Transverse colon (tissue), 3 donors: ENCODE measurements around the gene PRKCE.

Source experiments
- CTCF ChIP-seq, 5 experiments: fragments of 200-600 bp in 3 of 5; fragments of 450-650 bp in 2 of 5; sonication (generic) in 3 of 5; IDR thresholded peaks; 1 replicate in 2 of 5; 2 replicates in 3 of 5; pipeline ENCODE4 v1.5.1; 2016 to 2017; ENCODE audit warnings: antibody characterized with exemption in 5 of 5, inconsistent platforms in 3 of 5, mild to moderate bottlenecking in 2 of 5, moderate library complexity in 1 of 5
- EP300 ChIP-seq: sonication (generic); formaldehyde crosslinking; IDR thresholded peaks from one replicate; pipeline ENCODE4 v1.6.1; 2017; ENCODE audit warnings: antibody characterized with exemption, low read depth

GRCh38 chr2:45799679-45800381, 148.4 kb downstream of the PRKCE start:
- TF ChIP-seq CTCF (IDR thresholded peaks at IDR 0.05), result no peak
- TF ChIP-seq EP300, result no peak
